Suprapubic skin (tissue), 4 donors: ENCODE data around the gene DDX23. TPM values are rescaled to one million over a fixed set of nuclear protein-coding genes. Genes with fewer than 3 reads are reported as not detected.

Experiments
- DNase-seq, 2 donors: peaks; one replicate each; pipeline ENCODE4 v3.0.0-alpha.2; 2019; ENCODE audit warnings: low spot score in 2 of 2
- H3K27ac ChIP-seq: fragments of 200-600 bp; sonication (generic); one replicate; pipeline ENCODE4 v1.5.1; 2019
- H3K27me3 ChIP-seq: fragments of 200-600 bp; sonication (generic); one replicate; pipeline ENCODE4 v1.5.1; 2019
- H3K36me3 ChIP-seq: fragments of 200-600 bp; sonication (generic); one replicate; pipeline ENCODE4 v1.5.1; 2019
- H3K4me1 ChIP-seq: fragments of 200-600 bp; sonication (generic); one replicate; pipeline ENCODE4 v1.5.1; 2019
- H3K4me3 ChIP-seq: fragments of 200-600 bp; sonication (generic); one replicate; pipeline ENCODE4 v1.5.1; 2019; ENCODE audit warnings: mild to moderate bottlenecking
- H3K9me3 ChIP-seq: fragments of 200-600 bp; sonication (generic); one replicate; pipeline ENCODE4 v1.5.1; 2019
- EP300 ChIP-seq: sonication (generic); formaldehyde crosslinking; IDR thresholded peaks from one replicate; pipeline ENCODE4 v1.6.1; 2017; ENCODE audit warnings: antibody characterized with exemption
- POLR2A ChIP-seq, 2 donors: fragments of 450-650 bp; IDR thresholded peaks; one replicate each; pipeline ENCODE4 v1.6.1; 2017; ENCODE audit warnings: antibody characterized with exemption in 2 of 2, mild to moderate bottlenecking in 2 of 2, moderate library complexity in 2 of 2
- POLR2AphosphoS5 ChIP-seq, 3 donors: sonication (generic); formaldehyde crosslinking; IDR thresholded peaks; one replicate each; pipeline ENCODE4 v1.6.1; 2017; ENCODE audit warnings: antibody characterized with exemption in 3 of 3
- WGBS: methylation state at CpG from one replicate; pipeline ENCODE4 v1.1.5; 2018; 5-methylcytosine and 5-hydroxymethylcytosine counted together
- total RNA-seq, 4 donors: library from RNA; depleted of rRNA; stranded (reverse); fragments of >200 nt; gene quantifications; one replicate each; pipeline ENCODE4 v1.1.0, GENCODE V29; 2016
- TF ChIP-seq, protein P1 (sequence below), 2 donors: fragments of 200-600 bp in 1 of 2; fragments of 450-650 bp in 1 of 2; sonication (generic) in 1 of 2; IDR thresholded peaks; one replicate each; pipeline ENCODE4 v1.5.1; 2016 to 2019; ENCODE audit warnings: antibody characterized with exemption in 2 of 2, mild to moderate bottlenecking in 1 of 2, moderate library complexity in 1 of 2

Gene DDX23
- total RNA-seq, 4 donors from 2014 or later: 55.0 to 125 (median 62.2) TPM

- Histone ChIP-seq H3K4me1 (peaks cover 4% of the 10 kb centered on the region), H3K36me3 (peaks cover 62% of the 10 kb centered on the region), H3K27ac (no peak overlapping the region), H3K4me3 (no peak overlapping the region), H3K9me3 (no peaks in the 10 kb centered on the region), H3K27me3 (no peaks in the 10 kb centered on the region)
- TF ChIP-seq EP300: no peak
- TF ChIP-seq POLR2AphosphoS5 (IDR thresholded peaks at IDR 0.05): no peak
- TF ChIP-seq, protein P1, sequence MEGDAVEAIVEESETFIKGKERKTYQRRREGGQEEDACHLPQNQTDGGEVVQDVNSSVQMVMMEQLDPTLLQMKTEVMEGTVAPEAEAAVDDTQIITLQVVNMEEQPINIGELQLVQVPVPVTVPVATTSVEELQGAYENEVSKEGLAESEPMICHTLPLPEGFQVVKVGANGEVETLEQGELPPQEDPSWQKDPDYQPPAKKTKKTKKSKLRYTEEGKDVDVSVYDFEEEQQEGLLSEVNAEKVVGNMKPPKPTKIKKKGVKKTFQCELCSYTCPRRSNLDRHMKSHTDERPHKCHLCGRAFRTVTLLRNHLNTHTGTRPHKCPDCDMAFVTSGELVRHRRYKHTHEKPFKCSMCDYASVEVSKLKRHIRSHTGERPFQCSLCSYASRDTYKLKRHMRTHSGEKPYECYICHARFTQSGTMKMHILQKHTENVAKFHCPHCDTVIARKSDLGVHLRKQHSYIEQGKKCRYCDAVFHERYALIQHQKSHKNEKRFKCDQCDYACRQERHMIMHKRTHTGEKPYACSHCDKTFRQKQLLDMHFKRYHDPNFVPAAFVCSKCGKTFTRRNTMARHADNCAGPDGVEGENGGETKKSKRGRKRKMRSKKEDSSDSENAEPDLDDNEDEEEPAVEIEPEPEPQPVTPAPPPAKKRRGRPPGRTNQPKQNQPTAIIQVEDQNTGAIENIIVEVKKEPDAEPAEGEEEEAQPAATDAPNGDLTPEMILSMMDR (IDR thresholded peaks at IDR 0.05): no peak
- no peak for TF ChIP-seq POLR2A (IDR thresholded peaks at IDR 0.05)
- WGBS: 75% methylated on average over 15 of the region's 15 CpGs
- DNase-seq: no peak
These were observed 25.6 kb downstream of the DDX23 start for GRCh38 chr12:48826209-48826855.

DNA sequence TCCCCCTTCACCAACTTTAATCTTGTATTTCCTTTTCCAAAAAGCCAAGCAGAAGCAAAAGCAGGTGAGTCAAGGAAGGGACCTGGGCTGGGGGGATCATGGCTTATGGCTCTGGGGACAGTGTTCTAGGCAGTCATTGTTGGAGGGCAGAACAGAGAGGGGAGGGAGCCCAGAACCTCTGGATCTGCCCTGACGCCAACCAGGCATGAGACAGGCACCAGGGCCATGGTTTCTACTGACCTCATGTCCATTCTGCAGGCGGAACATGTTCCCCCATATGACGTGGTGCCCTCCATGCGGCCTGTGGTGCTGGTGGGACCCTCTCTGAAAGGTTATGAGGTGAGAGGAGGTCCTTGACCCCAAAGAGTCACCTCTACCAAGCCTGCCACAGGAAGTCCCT is 27.1 kb downstream of the DDX23 start:
- WGBS: 93% methylated on average over 4 of the region's 4 CpGs
- Histone ChIP-seq H3K4me1 (peaks cover 4% of the 10 kb centered on the region), H3K27ac (no peak overlapping the region), H3K27me3 (no peaks in the 10 kb centered on the region), H3K36me3 (peaks cover 48% of the 10 kb centered on the region), H3K4me3 (no peak overlapping the region), H3K9me3 (no peaks in the 10 kb centered on the region)
- peak in 1 of 2 donors; percentile 74 for DNase-seq
- TF ChIP-seq EP300: no peak
- TF ChIP-seq POLR2A (IDR thresholded peaks at IDR 0.05): no peak
- TF ChIP-seq, protein P1 (IDR thresholded peaks at IDR 0.05): no peak
- no peak for TF ChIP-seq POLR2AphosphoS5 (IDR thresholded peaks at IDR 0.05)

- 80% methylated on average over 12 of the region's 12 CpGs for WGBS
- no peak for TF ChIP-seq POLR2AphosphoS5 (IDR thresholded peaks at IDR 0.05)
- no peak for TF ChIP-seq POLR2A (IDR thresholded peaks at IDR 0.05)
- TF ChIP-seq, protein P1 (IDR thresholded peaks at IDR 0.05): no peak
- TF ChIP-seq EP300: no peak
- no peak overlapping the region for H3K4me3 ChIP-seq
- no peak for DNase-seq
- peaks cover 40% of the 10 kb centered on the region for H3K36me3 ChIP-seq
- no peak overlapping the region for H3K27ac ChIP-seq
- peaks cover 5% of the 10 kb centered on the region for H3K4me1 ChIP-seq
- H3K27me3 ChIP-seq: no peaks in the 10 kb centered on the region
- H3K9me3 ChIP-seq: no peaks in the 10 kb centered on the region
These were observed 27.9 kb downstream of the DDX23 start for GRCh38 chr12:48824112-48824511.

DNA sequence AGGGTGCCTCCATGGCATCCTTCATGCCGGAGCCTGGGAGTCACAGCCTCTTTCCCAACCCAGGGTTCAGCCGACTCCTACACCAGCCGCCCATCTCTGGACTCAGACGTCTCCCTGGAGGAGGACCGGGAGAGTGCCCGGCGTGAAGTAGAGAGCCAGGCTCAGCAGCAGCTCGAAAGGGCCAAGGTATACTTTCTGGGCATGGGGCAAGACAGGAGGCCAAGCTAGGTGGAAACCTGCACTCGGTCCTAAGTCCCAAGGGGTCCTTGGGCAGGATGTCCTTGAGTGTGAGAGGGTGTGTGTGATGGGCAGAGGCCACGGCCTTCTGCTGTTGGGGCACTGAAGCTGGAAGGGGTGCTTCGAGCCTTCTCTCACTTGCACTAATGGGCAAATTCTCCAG is 28.7 kb downstream of the DDX23 start:
- H3K9me3 ChIP-seq: no peaks in the 10 kb centered on the region
- H3K4me1 ChIP-seq: peaks cover 10% of the 10 kb centered on the region
- H3K4me3 ChIP-seq: no peak overlapping the region
- peaks cover 33% of the 10 kb centered on the region for H3K36me3 ChIP-seq
- TF ChIP-seq POLR2AphosphoS5 (IDR thresholded peaks at IDR 0.05) (no peak), EP300 (no peak), POLR2A (IDR thresholded peaks at IDR 0.05) (no peak)
- TF ChIP-seq, protein P1 (IDR thresholded peaks at IDR 0.05): no peak
- DNase-seq: no peak
- WGBS: 86% methylated on average over 3 of the region's 11 CpGs
- no peaks in the 10 kb centered on the region for H3K27me3 ChIP-seq
- no peak overlapping the region for H3K27ac ChIP-seq

DNA sequence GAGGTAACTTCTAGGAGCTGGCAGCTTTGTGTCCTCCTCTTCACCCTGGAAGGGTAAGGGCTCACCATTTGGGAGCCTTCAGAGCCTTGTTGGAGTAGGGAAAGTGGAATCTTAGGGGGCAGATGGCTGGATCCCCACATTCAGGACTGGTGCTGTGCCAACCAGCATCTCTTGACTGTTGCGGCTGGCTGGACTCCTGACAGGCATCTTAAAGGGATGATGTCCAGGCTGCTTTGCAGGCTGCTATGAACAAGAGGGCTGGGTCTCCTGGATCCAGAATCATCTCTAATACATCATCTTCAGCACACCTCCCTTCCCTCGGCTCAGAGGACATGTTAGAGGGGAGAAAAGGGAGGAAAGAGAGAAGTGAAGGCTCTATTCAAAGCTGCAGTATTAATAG is 29.3 kb downstream of the DDX23 start:
- no peak overlapping the region for H3K4me3 ChIP-seq
- H3K4me1 ChIP-seq: peaks cover 13% of the 10 kb centered on the region
- H3K27ac ChIP-seq: no peak overlapping the region
- TF ChIP-seq EP300: no peak
- TF ChIP-seq POLR2AphosphoS5 (IDR thresholded peaks at IDR 0.05): no peak
- TF ChIP-seq, protein P1 (IDR thresholded peaks at IDR 0.05): no peak
- no peak for TF ChIP-seq POLR2A (IDR thresholded peaks at IDR 0.05)
- DNase-seq: no peak
- no peaks in the 10 kb centered on the region for H3K9me3 ChIP-seq
- H3K36me3 ChIP-seq: peaks cover 27% of the 10 kb centered on the region
- WGBS: 70% methylated on average over 2 of the region's 2 CpGs
- H3K27me3 ChIP-seq: no peaks in the 10 kb centered on the region
